Gastroesophageal sphincter (tissue), 3 donors: Measurements from ENCODE around the gene RNF7.

ENCODE experiments used
- POLR2A ChIP-seq, 2 donors: fragments of 450-650 bp; IDR thresholded peaks; one replicate each; pipeline ENCODE4 v1.6.1; 2017; ENCODE audit warnings: antibody characterized with exemption in 2 of 2, mild to moderate bottlenecking in 2 of 2, moderate library complexity in 1 of 2
- POLR2AphosphoS5 ChIP-seq: sonication (generic); formaldehyde crosslinking; IDR thresholded peaks from one replicate; pipeline ENCODE4 v1.6.1; 2017; ENCODE audit warnings: antibody characterized with exemption
- TF ChIP-seq, protein P1 (sequence below), 4 experiments: fragments of 200-600 bp in 2 of 4; fragments of 450-650 bp in 2 of 4; sonication (generic) in 1 of 4; IDR thresholded peaks; one replicate each; pipeline ENCODE4 v1.5.1; 2017 to 2019; ENCODE audit warnings: antibody characterized with exemption in 4 of 4, mild to moderate bottlenecking in 2 of 4, moderate library complexity in 2 of 4

- TF ChIP-seq, protein P1, sequence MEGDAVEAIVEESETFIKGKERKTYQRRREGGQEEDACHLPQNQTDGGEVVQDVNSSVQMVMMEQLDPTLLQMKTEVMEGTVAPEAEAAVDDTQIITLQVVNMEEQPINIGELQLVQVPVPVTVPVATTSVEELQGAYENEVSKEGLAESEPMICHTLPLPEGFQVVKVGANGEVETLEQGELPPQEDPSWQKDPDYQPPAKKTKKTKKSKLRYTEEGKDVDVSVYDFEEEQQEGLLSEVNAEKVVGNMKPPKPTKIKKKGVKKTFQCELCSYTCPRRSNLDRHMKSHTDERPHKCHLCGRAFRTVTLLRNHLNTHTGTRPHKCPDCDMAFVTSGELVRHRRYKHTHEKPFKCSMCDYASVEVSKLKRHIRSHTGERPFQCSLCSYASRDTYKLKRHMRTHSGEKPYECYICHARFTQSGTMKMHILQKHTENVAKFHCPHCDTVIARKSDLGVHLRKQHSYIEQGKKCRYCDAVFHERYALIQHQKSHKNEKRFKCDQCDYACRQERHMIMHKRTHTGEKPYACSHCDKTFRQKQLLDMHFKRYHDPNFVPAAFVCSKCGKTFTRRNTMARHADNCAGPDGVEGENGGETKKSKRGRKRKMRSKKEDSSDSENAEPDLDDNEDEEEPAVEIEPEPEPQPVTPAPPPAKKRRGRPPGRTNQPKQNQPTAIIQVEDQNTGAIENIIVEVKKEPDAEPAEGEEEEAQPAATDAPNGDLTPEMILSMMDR (IDR thresholded peaks at IDR 0.05), result no peak
- no peak for TF ChIP-seq POLR2A (IDR thresholded peaks at IDR 0.05)
- TF ChIP-seq POLR2AphosphoS5, result no peak
Observed at GRCh38 chr3:141708367-141708766, 29.7 kb upstream of the RNF7 start.
